SK-N-SH treated with all-trans-retinoic acid at 6 μM for 48 hours (cell line): ENCODE measurements around the gene RNASE3.
"Not testable (repeated sequence)": the region's sequence is repeated elsewhere in the genome, so short reads cannot be mapped to it uniquely, and the experiment has no call there.

Experiments
- ATAC-seq: fragments of 200-7000 bp; cut with Tn5 transposase; 3 replicates; pipeline ENCODE4 v1.9.1; 2020; ENCODE audit warnings: mild to moderate bottlenecking, moderate library complexity
- ARNTL ChIP-seq: fragments of 450-650 bp; formaldehyde crosslinking; IDR thresholded peaks from 2 replicates; pipeline ENCODE4 v1.5.0; 2020; ENCODE audit warnings: low read depth, mild to moderate bottlenecking, moderate library complexity, borderline replicate concordance
- BACH2 ChIP-seq: fragments of 250-450 bp; sonication (Bioruptor Pico); IDR thresholded peaks from 2 replicates; pipeline ENCODE4 v1.9.0; 2021; ENCODE audit warnings: mild to moderate bottlenecking, borderline replicate concordance
- CSDC2 ChIP-seq: fragments of 250-450 bp; sonication (Bioruptor Pico); IDR thresholded peaks from 2 replicates; pipeline ENCODE4 v1.5.0; 2020; ENCODE audit warnings: mild to moderate bottlenecking, moderate library complexity
- CSRNP3 ChIP-seq: fragments of 250-450 bp; sonication (Bioruptor Pico); IDR thresholded peaks from 2 replicates; pipeline ENCODE4 v1.5.1; 2021; ENCODE audit warnings: mild to moderate bottlenecking, moderate library complexity
- ESRRG ChIP-seq: fragments of 250-450 bp; sonication (Bioruptor Pico); IDR thresholded peaks from 2 replicates; pipeline ENCODE4 v1.6.1; 2021; ENCODE audit warnings: mild to moderate bottlenecking
- GLIS3 ChIP-seq: fragments of 250-450 bp; sonication (Bioruptor Pico); IDR thresholded peaks from 2 replicates; pipeline ENCODE4 v1.5.0; 2020; ENCODE audit warnings: mild to moderate bottlenecking, moderate library complexity
- ISL1 ChIP-seq: fragments of 250-450 bp; sonication (Bioruptor Pico); IDR thresholded peaks from 2 replicates; pipeline ENCODE4 v2.1.2; 2022; ENCODE audit warnings: mild to moderate bottlenecking, moderate library complexity
- OSR1 ChIP-seq: fragments of 250-450 bp; sonication (Bioruptor Pico); IDR thresholded peaks from 2 replicates; pipeline ENCODE4 v1.8.0; 2022; ENCODE audit warnings: moderate library complexity, mild to moderate bottlenecking, inconsistent platforms
- PPARA ChIP-seq: fragments of 250-450 bp; sonication (Bioruptor Pico); IDR thresholded peaks from 2 replicates; pipeline ENCODE4 v1.5.0; 2020; ENCODE audit warnings: mild to moderate bottlenecking, borderline replicate concordance
- RARB ChIP-seq: fragments of 250-450 bp; sonication (Bioruptor Pico); IDR thresholded peaks from 2 replicates; pipeline ENCODE4 v1.8.0; 2021; ENCODE audit warnings: mild to moderate bottlenecking, moderate library complexity
- TCF4 ChIP-seq: fragments of 250-450 bp; sonication (Bioruptor Pico); IDR thresholded peaks from 2 replicates; pipeline ENCODE4 v1.8.0; 2021; ENCODE audit warnings: mild to moderate bottlenecking, moderate library complexity, borderline replicate concordance
- ZC3H10 ChIP-seq: fragments of 250-450 bp; sonication (Bioruptor Pico); IDR thresholded peaks from 2 replicates; pipeline ENCODE4 v1.5.1; 2021; ENCODE audit warnings: mild to moderate bottlenecking, moderate library complexity
- ZNF565 ChIP-seq: fragments of 450-650 bp; formaldehyde crosslinking; conservative IDR thresholded peaks from 2 replicates; pipeline ENCODE4 v1.5.0; 2020; ENCODE audit warnings: low read depth, mild to moderate bottlenecking, moderate library complexity
- ZNF70 ChIP-seq: fragments of 450-650 bp; formaldehyde crosslinking; IDR thresholded peaks from 2 replicates; pipeline ENCODE4 v1.5.0; 2020; ENCODE audit warnings: mild to moderate bottlenecking, moderate library complexity
- ZNF8 ChIP-seq: fragments of 450-650 bp; formaldehyde crosslinking; IDR thresholded peaks from 2 replicates; pipeline ENCODE4 v1.5.0; 2020; ENCODE audit warnings: mild to moderate bottlenecking, moderate library complexity
- TF ChIP-seq, protein P1 (sequence below): fragments of 250-450 bp; sonication (Bioruptor Pico); IDR thresholded peaks from 2 replicates; pipeline ENCODE4 v1.8.0; 2020; ENCODE audit warnings: mild to moderate bottlenecking, moderate library complexity, borderline replicate concordance
- TF ChIP-seq, protein P2 (sequence below): fragments of 250-450 bp; sonication (Bioruptor Pico); IDR thresholded peaks from 2 replicates; pipeline ENCODE4 v1.5.0; 2020; ENCODE audit warnings: mild to moderate bottlenecking, moderate library complexity

Gene RNASE3

DNA sequence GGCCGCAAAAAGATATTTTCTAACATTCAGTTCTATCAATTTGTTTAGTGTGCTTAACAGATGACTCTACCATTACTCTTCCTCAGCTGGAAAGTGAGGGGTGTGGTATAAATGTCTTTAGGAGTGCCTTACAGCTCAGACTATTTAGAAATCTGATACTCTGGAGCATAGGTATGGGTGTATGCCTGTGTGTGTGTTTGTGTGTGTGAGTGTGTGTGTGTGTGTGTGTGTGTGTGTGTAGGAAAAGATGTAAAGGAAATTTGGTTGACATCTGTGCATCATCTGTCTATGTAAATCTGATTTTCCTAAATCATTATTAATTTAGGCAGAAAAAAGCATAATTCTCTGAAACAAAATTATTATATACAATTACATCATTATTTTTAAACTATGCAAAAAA, 16.0 kb downstream of the RNASE3 start:
- TF ChIP-seq ZNF70 (CRISPR knock-in tag) (no peak), GLIS3 (no peak)
- no peak for ATAC-seq

GRCh38 chr14:20910822-20911221, 19.6 kb downstream of the RNASE3 start:
- not testable (repeated sequence) for ATAC-seq

GRCh38 chr14:20919038-20919756, 28.0 kb downstream of the RNASE3 start:
- ATAC-seq = not testable (repeated sequence)

GRCh38 chr14:20923766-20924297, 32.6 kb downstream of the RNASE3 start:
- not testable (repeated sequence) for ATAC-seq

GRCh38 chr14:20934148-20934762, 43.1 kb downstream of the RNASE3 start:
- no peak for TF ChIP-seq GLIS3
- TF ChIP-seq OSR1 = no peak
- TF ChIP-seq ESRRG (CRISPR knock-in tag) = no peak
- no peak for TF ChIP-seq TCF4 (CRISPR knock-in tag)
- TF ChIP-seq, protein P1, sequence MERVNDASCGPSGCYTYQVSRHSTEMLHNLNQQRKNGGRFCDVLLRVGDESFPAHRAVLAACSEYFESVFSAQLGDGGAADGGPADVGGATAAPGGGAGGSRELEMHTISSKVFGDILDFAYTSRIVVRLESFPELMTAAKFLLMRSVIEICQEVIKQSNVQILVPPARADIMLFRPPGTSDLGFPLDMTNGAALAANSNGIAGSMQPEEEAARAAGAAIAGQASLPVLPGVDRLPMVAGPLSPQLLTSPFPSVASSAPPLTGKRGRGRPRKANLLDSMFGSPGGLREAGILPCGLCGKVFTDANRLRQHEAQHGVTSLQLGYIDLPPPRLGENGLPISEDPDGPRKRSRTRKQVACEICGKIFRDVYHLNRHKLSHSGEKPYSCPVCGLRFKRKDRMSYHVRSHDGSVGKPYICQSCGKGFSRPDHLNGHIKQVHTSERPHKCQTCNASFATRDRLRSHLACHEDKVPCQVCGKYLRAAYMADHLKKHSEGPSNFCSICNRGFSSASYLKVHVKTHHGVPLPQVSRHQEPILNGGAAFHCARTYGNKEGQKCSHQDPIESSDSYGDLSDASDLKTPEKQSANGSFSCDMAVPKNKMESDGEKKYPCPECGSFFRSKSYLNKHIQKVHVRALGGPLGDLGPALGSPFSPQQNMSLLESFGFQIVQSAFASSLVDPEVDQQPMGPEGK (CRISPR knock-in tag) = no peak
- no peak for TF ChIP-seq ARNTL (CRISPR knock-in tag)
- no peak for TF ChIP-seq CSRNP3 (CRISPR knock-in tag)
- no peak for TF ChIP-seq CSDC2 (CRISPR knock-in tag)
- TF ChIP-seq ZC3H10 (CRISPR knock-in tag) = no peak
- no peak for TF ChIP-seq ISL1
- no peak for TF ChIP-seq ZNF70 (CRISPR knock-in tag)
- no peak for TF ChIP-seq BACH2 (CRISPR knock-in tag)
- no peak for TF ChIP-seq ZNF8 (CRISPR knock-in tag)
- TF ChIP-seq RARB (CRISPR knock-in tag) = no peak
- TF ChIP-seq ZNF565 = no peak
- TF ChIP-seq, all 23 proteins: peak for 0
- ATAC-seq = peak; percentile 76

GRCh38 chr14:20935303-20935984, 44.3 kb downstream of the RNASE3 start:
- TF ChIP-seq ZNF565 (no peak), ISL1 (no peak), TCF4 (CRISPR knock-in tag) (no peak), ARNTL (CRISPR knock-in tag) (no peak), CSRNP3 (CRISPR knock-in tag) (no peak), ZNF8 (CRISPR knock-in tag) (no peak), OSR1 (no peak), CSDC2 (CRISPR knock-in tag) (no peak), RARB (CRISPR knock-in tag) (no peak), ZNF70 (CRISPR knock-in tag) (no peak), PPARA (CRISPR knock-in tag) (no peak)
- TF ChIP-seq, protein P2, sequence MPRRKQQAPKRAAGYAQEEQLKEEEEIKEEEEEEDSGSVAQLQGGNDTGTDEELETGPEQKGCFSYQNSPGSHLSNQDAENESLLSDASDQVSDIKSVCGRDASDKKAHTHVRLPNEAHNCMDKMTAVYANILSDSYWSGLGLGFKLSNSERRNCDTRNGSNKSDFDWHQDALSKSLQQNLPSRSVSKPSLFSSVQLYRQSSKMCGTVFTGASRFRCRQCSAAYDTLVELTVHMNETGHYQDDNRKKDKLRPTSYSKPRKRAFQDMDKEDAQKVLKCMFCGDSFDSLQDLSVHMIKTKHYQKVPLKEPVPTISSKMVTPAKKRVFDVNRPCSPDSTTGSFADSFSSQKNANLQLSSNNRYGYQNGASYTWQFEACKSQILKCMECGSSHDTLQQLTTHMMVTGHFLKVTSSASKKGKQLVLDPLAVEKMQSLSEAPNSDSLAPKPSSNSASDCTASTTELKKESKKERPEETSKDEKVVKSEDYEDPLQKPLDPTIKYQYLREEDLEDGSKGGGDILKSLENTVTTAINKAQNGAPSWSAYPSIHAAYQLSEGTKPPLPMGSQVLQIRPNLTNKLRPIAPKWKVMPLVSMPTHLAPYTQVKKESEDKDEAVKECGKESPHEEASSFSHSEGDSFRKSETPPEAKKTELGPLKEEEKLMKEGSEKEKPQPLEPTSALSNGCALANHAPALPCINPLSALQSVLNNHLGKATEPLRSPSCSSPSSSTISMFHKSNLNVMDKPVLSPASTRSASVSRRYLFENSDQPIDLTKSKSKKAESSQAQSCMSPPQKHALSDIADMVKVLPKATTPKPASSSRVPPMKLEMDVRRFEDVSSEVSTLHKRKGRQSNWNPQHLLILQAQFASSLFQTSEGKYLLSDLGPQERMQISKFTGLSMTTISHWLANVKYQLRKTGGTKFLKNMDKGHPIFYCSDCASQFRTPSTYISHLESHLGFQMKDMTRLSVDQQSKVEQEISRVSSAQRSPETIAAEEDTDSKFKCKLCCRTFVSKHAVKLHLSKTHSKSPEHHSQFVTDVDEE = no peak
- TF ChIP-seq, protein P1 (CRISPR knock-in tag) = no peak
- no peak for ATAC-seq
